ENCODE measurements around the gene DACT3.

DNA sequence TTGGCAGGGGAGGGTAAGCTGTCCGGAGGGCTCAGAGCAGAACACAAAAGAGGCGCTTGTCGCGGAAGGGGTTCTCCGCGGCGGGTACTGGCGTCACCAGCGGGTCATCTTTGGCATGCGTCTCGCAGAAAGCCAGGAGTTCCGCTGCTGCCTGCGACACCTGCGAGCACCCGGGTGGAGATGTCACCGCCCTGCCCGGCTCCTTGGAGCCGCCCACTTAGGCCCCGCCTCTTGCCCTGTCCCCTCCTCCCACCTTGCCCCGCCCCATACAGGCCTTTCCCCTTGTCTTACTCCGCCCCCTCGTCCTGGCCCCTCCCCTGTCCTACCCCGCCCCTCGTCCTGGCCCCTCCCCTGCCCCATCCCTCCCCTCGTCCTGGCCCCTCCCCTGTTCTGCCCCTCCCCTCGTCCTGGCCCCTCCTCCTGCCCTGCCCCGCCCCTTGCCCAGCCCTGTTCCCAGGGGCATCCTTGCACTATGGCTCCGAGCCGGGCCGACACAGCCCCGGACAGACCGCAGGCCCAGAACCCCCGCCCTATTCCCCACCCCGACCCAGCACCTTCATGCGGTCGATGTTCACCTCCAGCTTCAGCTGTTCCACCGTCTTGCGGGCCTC, 26.8 kb downstream of the DACT3 start:
- TF ChIP-seq, protein P1, sequence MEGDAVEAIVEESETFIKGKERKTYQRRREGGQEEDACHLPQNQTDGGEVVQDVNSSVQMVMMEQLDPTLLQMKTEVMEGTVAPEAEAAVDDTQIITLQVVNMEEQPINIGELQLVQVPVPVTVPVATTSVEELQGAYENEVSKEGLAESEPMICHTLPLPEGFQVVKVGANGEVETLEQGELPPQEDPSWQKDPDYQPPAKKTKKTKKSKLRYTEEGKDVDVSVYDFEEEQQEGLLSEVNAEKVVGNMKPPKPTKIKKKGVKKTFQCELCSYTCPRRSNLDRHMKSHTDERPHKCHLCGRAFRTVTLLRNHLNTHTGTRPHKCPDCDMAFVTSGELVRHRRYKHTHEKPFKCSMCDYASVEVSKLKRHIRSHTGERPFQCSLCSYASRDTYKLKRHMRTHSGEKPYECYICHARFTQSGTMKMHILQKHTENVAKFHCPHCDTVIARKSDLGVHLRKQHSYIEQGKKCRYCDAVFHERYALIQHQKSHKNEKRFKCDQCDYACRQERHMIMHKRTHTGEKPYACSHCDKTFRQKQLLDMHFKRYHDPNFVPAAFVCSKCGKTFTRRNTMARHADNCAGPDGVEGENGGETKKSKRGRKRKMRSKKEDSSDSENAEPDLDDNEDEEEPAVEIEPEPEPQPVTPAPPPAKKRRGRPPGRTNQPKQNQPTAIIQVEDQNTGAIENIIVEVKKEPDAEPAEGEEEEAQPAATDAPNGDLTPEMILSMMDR (IDR thresholded peaks at IDR 0.05; ENCODE audit: poor library complexity, severe bottlenecking): no peak
- no peak for TF ChIP-seq MXI1 (conservative IDR thresholded peaks at IDR 0.05; ENCODE audit: poor library complexity, severe bottlenecking)
- TF ChIP-seq, protein P2, sequence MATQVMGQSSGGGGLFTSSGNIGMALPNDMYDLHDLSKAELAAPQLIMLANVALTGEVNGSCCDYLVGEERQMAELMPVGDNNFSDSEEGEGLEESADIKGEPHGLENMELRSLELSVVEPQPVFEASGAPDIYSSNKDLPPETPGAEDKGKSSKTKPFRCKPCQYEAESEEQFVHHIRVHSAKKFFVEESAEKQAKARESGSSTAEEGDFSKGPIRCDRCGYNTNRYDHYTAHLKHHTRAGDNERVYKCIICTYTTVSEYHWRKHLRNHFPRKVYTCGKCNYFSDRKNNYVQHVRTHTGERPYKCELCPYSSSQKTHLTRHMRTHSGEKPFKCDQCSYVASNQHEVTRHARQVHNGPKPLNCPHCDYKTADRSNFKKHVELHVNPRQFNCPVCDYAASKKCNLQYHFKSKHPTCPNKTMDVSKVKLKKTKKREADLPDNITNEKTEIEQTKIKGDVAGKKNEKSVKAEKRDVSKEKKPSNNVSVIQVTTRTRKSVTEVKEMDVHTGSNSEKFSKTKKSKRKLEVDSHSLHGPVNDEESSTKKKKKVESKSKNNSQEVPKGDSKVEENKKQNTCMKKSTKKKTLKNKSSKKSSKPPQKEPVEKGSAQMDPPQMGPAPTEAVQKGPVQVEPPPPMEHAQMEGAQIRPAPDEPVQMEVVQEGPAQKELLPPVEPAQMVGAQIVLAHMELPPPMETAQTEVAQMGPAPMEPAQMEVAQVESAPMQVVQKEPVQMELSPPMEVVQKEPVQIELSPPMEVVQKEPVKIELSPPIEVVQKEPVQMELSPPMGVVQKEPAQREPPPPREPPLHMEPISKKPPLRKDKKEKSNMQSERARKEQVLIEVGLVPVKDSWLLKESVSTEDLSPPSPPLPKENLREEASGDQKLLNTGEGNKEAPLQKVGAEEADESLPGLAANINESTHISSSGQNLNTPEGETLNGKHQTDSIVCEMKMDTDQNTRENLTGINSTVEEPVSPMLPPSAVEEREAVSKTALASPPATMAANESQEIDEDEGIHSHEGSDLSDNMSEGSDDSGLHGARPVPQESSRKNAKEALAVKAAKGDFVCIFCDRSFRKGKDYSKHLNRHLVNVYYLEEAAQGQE (IDR thresholded peaks at IDR 0.05; ENCODE audit: borderline replicate concordance): no peak
- no peak for TF ChIP-seq POLR2AphosphoS5 (IDR thresholded peaks at IDR 0.05)
- TF ChIP-seq RAD21 (conservative IDR thresholded peaks at IDR 0.05): no peak
- no peak for TF ChIP-seq SMC3 (conservative IDR thresholded peaks at IDR 0.05; ENCODE audit: poor library complexity)

Measured in neural cell (in vitro differentiated cells).